ENCODE measurements around the gene FAF1. TPM values are rescaled to one million over a fixed set of nuclear protein-coding genes. Genes with fewer than 3 reads are reported as not detected.
"Not testable (repeated sequence)": the region's sequence is repeated elsewhere in the genome, so short reads cannot be mapped to it uniquely, and the experiment has no call there.

Gene FAF1
- total RNA-seq, 1 experiment from 2014 or later, result 109 TPM

GRCh38 chr1:50873458-50874187 is 86.4 kb downstream of the FAF1 start:
- intact Hi-C loops (cut with micrococcal nuclease; ENCODE audit: unreplicated experiment), result loop anchor here (2.0 to 5.0 kb wide), 4 partner anchors 94 to 315 kb away; no protein-coding TSS in a partner anchor

DNA sequence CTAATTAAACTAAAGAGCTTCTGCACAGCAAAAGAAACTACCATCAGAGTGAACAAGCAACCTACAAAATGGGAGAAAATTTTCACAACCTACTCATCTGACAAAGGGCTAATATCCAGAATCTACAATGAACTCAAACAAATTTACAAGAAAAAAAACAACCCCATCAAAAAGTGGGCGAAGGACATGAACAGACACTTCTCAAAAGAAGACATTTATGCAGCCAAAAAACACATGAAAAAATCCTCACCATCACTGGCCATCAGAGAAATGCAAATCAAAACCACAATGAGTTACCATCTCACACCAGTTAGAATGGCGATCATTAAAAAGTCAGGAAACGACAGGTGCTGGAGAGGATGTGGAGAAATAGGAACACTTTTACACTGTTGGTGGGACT is 95.2 kb downstream of the FAF1 start:
- H3K27ac ChIP-seq (ENCODE audit: low read depth, low read length, poor library complexity, severe bottlenecking); POLR2A ChIA-PET (ENCODE audit: low non-redundant PET); H3K27me3 ChIP-seq (replicated peaks; ENCODE audit: insufficient read depth, low read depth, low read length, poor library complexity); intact Hi-C loops (cut with micrococcal nuclease; ENCODE audit: unreplicated experiment); BruUV-seq (replicated peaks); H3K4me1 ChIP-seq (ENCODE audit: insufficient read depth, low read length, poor library complexity, severe bottlenecking); CTCF ChIA-PET; DNase-seq (ENCODE audit: low spot score); H3K36me3 ChIP-seq (ENCODE audit: insufficient read depth, low read length, poor library complexity, severe bottlenecking); H3K4me3 ChIP-seq (ENCODE audit: low read depth, low read length, poor library complexity, severe bottlenecking): not testable (repeated sequence)
- H3K9me3 ChIP-seq (ENCODE audit: low read depth, low read length, poor library complexity, severe bottlenecking), result peaks cover 19% of the 10 kb centered on the region

More at GRCh38 chr1:50873458-50874187, 86.4 kb downstream of the FAF1 start:
- peaks cover 10% of the 10 kb centered on the region for H3K4me1 ChIP-seq (ENCODE audit: insufficient read depth, low read length, poor library complexity, severe bottlenecking)
- no peaks in the 10 kb centered on the region for H3K36me3 ChIP-seq (ENCODE audit: insufficient read depth, low read length, poor library complexity, severe bottlenecking)
- DNase-seq (ENCODE audit: low spot score), result peak; percentile 93
- H3K27me3 ChIP-seq (replicated peaks; ENCODE audit: insufficient read depth, low read depth, low read length, poor library complexity), result no peaks in the 10 kb centered on the region
- peak overlapping the region; percentile 32 for H3K4me3 ChIP-seq (ENCODE audit: low read depth, low read length, poor library complexity, severe bottlenecking)
- no TSS peak for BruUV-seq (replicated peaks)
- no peaks in the 10 kb centered on the region for H3K9me3 ChIP-seq (ENCODE audit: low read depth, low read length, poor library complexity, severe bottlenecking)
- ChIA-PET POLR2A (ENCODE audit: low non-redundant PET) (no interaction called here), CTCF (interaction anchor here (0.5 to 1.0 kb wide), 6 partner anchors 19 to 324 kb away, joined by 3 to 7 read pairs (median 4); no protein-coding TSS in a partner anchor)
- H3K27ac ChIP-seq (ENCODE audit: low read depth, low read length, poor library complexity, severe bottlenecking), result peak overlapping the region; percentile 48
- TF ChIP-seq, protein P1, sequence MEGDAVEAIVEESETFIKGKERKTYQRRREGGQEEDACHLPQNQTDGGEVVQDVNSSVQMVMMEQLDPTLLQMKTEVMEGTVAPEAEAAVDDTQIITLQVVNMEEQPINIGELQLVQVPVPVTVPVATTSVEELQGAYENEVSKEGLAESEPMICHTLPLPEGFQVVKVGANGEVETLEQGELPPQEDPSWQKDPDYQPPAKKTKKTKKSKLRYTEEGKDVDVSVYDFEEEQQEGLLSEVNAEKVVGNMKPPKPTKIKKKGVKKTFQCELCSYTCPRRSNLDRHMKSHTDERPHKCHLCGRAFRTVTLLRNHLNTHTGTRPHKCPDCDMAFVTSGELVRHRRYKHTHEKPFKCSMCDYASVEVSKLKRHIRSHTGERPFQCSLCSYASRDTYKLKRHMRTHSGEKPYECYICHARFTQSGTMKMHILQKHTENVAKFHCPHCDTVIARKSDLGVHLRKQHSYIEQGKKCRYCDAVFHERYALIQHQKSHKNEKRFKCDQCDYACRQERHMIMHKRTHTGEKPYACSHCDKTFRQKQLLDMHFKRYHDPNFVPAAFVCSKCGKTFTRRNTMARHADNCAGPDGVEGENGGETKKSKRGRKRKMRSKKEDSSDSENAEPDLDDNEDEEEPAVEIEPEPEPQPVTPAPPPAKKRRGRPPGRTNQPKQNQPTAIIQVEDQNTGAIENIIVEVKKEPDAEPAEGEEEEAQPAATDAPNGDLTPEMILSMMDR (conservative IDR thresholded peaks at IDR 0.05; ENCODE audit: low read depth, low read length), result peak; percentile 99
- no peak for TF ChIP-seq EZH2 (IDR thresholded peaks at IDR 0.05; ENCODE audit: borderline replicate concordance, low read depth, low read length, poor library complexity, severe bottlenecking)

- CTCF ChIA-PET, result no interaction called here
- H3K36me3 ChIP-seq (ENCODE audit: insufficient read depth, low read length, poor library complexity, severe bottlenecking), result no peaks in the 10 kb centered on the region
- intact Hi-C loops (cut with micrococcal nuclease; ENCODE audit: unreplicated experiment), result no loop called here
- no peak for DNase-seq (ENCODE audit: low spot score)
- H3K9me3 ChIP-seq (ENCODE audit: low read depth, low read length, poor library complexity, severe bottlenecking), result peaks cover 23% of the 10 kb centered on the region
- no TSS peak for BruUV-seq (replicated peaks)
- TF ChIP-seq, protein P1 (conservative IDR thresholded peaks at IDR 0.05; ENCODE audit: low read depth, low read length), result no peak
- no peak for TF ChIP-seq EZH2 (IDR thresholded peaks at IDR 0.05; ENCODE audit: borderline replicate concordance, low read depth, low read length, poor library complexity, severe bottlenecking)
- no peaks in the 10 kb centered on the region for H3K4me1 ChIP-seq (ENCODE audit: insufficient read depth, low read length, poor library complexity, severe bottlenecking)
- H3K27ac ChIP-seq (ENCODE audit: low read depth, low read length, poor library complexity, severe bottlenecking), result no peak overlapping the region
- POLR2A ChIA-PET (ENCODE audit: low non-redundant PET), result no interaction called here
- no peak overlapping the region for H3K4me3 ChIP-seq (ENCODE audit: low read depth, low read length, poor library complexity, severe bottlenecking)
- no peaks in the 10 kb centered on the region for H3K27me3 ChIP-seq (replicated peaks; ENCODE audit: insufficient read depth, low read depth, low read length, poor library complexity)
Measured at GRCh38 chr1:50861772-50862171, 98.3 kb downstream of the FAF1 start.

DNA sequence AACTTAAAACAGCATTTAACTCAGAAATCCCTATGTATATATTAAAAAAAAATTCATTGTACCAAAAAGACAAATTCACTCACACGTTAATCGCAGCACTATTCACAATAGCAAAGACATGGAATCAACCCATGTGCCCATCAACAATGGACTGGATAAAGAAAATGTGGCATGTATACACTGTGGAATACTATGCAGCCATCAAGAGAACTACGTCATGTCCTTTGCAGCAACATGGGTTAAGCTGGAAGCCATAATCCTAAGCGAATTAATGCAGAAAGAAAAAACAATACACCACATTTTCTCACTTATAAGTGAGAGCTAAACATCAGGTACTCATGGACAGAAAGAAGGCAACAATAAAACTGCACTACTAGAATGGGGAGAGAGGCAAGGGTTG is 99.4 kb downstream of the FAF1 start:
- intact Hi-C loops (cut with micrococcal nuclease; ENCODE audit: unreplicated experiment), result no loop called here
- Histone ChIP-seq H3K9me3 (ENCODE audit: low read depth, low read length, poor library complexity, severe bottlenecking) (peaks cover 23% of the 10 kb centered on the region), H3K4me3 (ENCODE audit: low read depth, low read length, poor library complexity, severe bottlenecking) (no peak overlapping the region), H3K27me3 (replicated peaks; ENCODE audit: insufficient read depth, low read depth, low read length, poor library complexity) (no peaks in the 10 kb centered on the region), H3K4me1 (ENCODE audit: insufficient read depth, low read length, poor library complexity, severe bottlenecking) (no peaks in the 10 kb centered on the region), H3K27ac (ENCODE audit: low read depth, low read length, poor library complexity, severe bottlenecking) (no peak overlapping the region), H3K36me3 (ENCODE audit: insufficient read depth, low read length, poor library complexity, severe bottlenecking) (no peaks in the 10 kb centered on the region)
- BruUV-seq (replicated peaks), result no TSS peak
- POLR2A ChIA-PET (ENCODE audit: low non-redundant PET), result no interaction called here
- no peak for DNase-seq (ENCODE audit: low spot score)
- no peak for TF ChIP-seq EZH2 (IDR thresholded peaks at IDR 0.05; ENCODE audit: borderline replicate concordance, low read depth, low read length, poor library complexity, severe bottlenecking)
- TF ChIP-seq, protein P1 (conservative IDR thresholded peaks at IDR 0.05; ENCODE audit: low read depth, low read length), result no peak
- CTCF ChIA-PET, result no interaction called here
